Esophagus muscularis mucosa (tissue), 3 donors: ENCODE results near the gene DLL4.

Experiments used
- POLR2A ChIP-seq: fragments of 450-650 bp; IDR thresholded peaks from one replicate; pipeline ENCODE4 v1.6.1; 2017; ENCODE audit warnings: antibody characterized with exemption, moderate library complexity, mild to moderate bottlenecking, low read depth
- POLR2AphosphoS5 ChIP-seq, 2 donors: sonication (generic); formaldehyde crosslinking; IDR thresholded peaks; one replicate each; pipeline ENCODE4 v1.6.1; 2017; ENCODE audit warnings: antibody characterized with exemption in 2 of 2
- TF ChIP-seq, protein P1 (sequence below), 3 experiments: fragments of 200-600 bp in 2 of 3; fragments of 450-650 bp in 1 of 3; sonication (generic) in 2 of 3; IDR thresholded peaks; one replicate each; pipeline ENCODE4 v1.5.1; 2017 to 2019; ENCODE audit warnings: antibody characterized with exemption in 3 of 3, mild to moderate bottlenecking in 2 of 3, moderate library complexity in 1 of 3

DNA sequence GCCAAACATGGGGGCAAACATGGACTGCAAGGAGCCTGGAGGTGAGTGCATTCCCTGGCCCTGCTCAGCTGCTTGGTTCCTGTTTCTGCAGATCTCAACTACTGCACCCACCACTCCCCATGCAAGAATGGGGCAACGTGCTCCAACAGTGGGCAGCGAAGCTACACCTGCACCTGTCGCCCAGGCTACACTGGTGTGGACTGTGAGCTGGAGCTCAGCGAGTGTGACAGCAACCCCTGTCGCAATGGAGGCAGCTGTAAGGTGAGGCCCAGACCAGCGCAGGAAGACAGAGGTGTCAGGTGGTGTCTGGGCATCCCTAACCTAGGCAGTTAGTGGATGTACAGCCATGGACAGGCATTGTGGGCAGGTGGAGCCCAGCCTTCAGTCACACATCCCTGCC lies 5.3 kb downstream of the DLL4 start:
- TF ChIP-seq, protein P1, sequence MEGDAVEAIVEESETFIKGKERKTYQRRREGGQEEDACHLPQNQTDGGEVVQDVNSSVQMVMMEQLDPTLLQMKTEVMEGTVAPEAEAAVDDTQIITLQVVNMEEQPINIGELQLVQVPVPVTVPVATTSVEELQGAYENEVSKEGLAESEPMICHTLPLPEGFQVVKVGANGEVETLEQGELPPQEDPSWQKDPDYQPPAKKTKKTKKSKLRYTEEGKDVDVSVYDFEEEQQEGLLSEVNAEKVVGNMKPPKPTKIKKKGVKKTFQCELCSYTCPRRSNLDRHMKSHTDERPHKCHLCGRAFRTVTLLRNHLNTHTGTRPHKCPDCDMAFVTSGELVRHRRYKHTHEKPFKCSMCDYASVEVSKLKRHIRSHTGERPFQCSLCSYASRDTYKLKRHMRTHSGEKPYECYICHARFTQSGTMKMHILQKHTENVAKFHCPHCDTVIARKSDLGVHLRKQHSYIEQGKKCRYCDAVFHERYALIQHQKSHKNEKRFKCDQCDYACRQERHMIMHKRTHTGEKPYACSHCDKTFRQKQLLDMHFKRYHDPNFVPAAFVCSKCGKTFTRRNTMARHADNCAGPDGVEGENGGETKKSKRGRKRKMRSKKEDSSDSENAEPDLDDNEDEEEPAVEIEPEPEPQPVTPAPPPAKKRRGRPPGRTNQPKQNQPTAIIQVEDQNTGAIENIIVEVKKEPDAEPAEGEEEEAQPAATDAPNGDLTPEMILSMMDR (IDR thresholded peaks at IDR 0.05): no peak
- TF ChIP-seq POLR2AphosphoS5 (IDR thresholded peaks at IDR 0.05) (no peak), POLR2A (no peak)
